Measurements from ENCODE around the gene U2AF2.

DNA sequence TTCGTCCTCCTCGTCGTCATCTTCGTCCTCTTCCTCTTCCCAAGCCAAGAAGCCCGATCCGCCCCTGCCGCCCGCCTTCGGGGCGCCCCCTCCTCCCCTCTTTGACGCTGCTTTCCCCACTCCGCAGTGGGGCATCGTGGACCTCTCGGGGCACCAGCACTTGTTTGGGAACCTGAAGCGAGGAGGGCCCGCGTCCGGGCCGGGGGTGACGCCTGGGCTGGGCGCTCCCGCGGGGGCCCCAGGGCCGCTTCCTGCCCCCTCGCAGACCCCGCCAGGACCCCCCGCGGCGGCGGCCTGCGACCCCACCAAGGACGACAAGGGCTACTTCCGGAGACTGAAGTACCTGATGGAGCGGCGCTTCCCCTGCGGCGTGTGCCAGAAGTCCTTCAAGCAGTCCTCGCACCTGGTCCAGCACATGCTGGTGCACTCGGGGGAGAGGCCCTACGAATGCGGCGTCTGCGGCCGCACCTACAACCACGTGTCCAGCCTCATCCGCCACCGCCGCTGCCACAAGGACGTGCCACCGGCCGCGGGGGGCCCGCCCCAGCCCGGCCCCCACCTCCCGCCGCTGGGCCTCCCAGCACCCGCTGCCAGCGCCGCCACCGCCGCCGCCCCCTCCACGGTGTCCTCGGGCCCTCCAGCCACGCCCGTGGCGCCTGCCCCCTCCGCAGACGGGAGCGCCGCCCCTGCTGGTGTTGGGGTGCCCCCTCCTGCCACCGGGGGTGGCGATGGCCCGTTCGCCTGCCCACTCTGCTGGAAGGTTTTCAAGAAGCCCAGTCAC lies 40.7 kb upstream of the U2AF2 start:
- TF ChIP-seq, protein P1, sequence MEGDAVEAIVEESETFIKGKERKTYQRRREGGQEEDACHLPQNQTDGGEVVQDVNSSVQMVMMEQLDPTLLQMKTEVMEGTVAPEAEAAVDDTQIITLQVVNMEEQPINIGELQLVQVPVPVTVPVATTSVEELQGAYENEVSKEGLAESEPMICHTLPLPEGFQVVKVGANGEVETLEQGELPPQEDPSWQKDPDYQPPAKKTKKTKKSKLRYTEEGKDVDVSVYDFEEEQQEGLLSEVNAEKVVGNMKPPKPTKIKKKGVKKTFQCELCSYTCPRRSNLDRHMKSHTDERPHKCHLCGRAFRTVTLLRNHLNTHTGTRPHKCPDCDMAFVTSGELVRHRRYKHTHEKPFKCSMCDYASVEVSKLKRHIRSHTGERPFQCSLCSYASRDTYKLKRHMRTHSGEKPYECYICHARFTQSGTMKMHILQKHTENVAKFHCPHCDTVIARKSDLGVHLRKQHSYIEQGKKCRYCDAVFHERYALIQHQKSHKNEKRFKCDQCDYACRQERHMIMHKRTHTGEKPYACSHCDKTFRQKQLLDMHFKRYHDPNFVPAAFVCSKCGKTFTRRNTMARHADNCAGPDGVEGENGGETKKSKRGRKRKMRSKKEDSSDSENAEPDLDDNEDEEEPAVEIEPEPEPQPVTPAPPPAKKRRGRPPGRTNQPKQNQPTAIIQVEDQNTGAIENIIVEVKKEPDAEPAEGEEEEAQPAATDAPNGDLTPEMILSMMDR (IDR thresholded peaks at IDR 0.05 in 4 of 5, conservative IDR thresholded peaks at IDR 0.05 in 1 of 5), result no peak
- TF ChIP-seq POLR2A (IDR thresholded peaks at IDR 0.05), result no peak

Measured in gastrocnemius medialis (tissue), 4 donors.